ENCODE data around the gene MAS1.

Gene MAS1

GRCh38 chr6:159866286-159867247, 24.2 kb upstream of the MAS1 start:
- no peak overlapping the region for H3K4me3 ChIP-seq (ENCODE audit: low read length)
- no peaks in the 10 kb centered on the region for H3K9me3 ChIP-seq (ENCODE audit: low read length)
- no peak overlapping the region for H2AFZ ChIP-seq (ENCODE audit: low read depth, low read length)
- no peaks in the 10 kb centered on the region for H3K4me1 ChIP-seq (ENCODE audit: insufficient read depth, low read length)
- H3K27me3 ChIP-seq (ENCODE audit: insufficient read depth, low read length): peaks cover 3% of the 10 kb centered on the region
- no peaks in the 10 kb centered on the region for H3K36me3 ChIP-seq (ENCODE audit: insufficient read depth, low read length)

- no peaks in the 10 kb centered on the region for H3K9me3 ChIP-seq (ENCODE audit: low read length)
- peaks cover 3% of the 10 kb centered on the region for H3K27me3 ChIP-seq (ENCODE audit: insufficient read depth, low read length)
- H3K36me3 ChIP-seq (ENCODE audit: insufficient read depth, low read length): no peaks in the 10 kb centered on the region
- no peak overlapping the region for H3K4me3 ChIP-seq (ENCODE audit: low read length)
- no peaks in the 10 kb centered on the region for H3K4me1 ChIP-seq (ENCODE audit: insufficient read depth, low read length)
- H2AFZ ChIP-seq (ENCODE audit: low read depth, low read length): no peak overlapping the region
Observed at GRCh38 chr6:159871241-159871640, 19.5 kb upstream of the MAS1 start.

DNA sequence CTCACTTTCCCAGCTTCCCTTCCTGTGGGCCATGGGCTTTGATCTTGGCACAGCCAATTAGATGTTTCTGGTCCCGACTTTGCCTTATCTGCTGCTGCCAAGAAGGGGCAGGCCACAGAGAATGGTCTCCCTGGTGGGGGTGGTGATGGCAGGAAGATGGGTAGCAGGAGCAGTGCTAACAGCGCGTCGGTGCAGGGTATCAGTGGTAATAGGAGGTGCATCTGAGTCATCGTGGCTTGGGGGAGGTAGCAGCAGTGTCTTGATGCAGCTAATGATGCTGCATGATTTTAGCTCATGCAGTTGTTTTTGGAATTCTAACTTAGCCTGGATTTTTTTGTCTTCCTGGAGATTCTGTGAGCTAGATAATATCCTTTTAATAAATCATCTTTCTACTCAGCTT, 18.9 kb upstream of the MAS1 start:
- H3K9me3 ChIP-seq (ENCODE audit: low read length): no peaks in the 10 kb centered on the region
- no peaks in the 10 kb centered on the region for H3K4me1 ChIP-seq (ENCODE audit: insufficient read depth, low read length)
- no peaks in the 10 kb centered on the region for H3K36me3 ChIP-seq (ENCODE audit: insufficient read depth, low read length)
- H3K4me3 ChIP-seq (ENCODE audit: low read length): no peak overlapping the region
- peaks cover 3% of the 10 kb centered on the region for H3K27me3 ChIP-seq (ENCODE audit: insufficient read depth, low read length)
- no peak overlapping the region for H2AFZ ChIP-seq (ENCODE audit: low read depth, low read length)

- H3K4me1 ChIP-seq (ENCODE audit: insufficient read depth, low read length): no peaks in the 10 kb centered on the region
- H3K36me3 ChIP-seq (ENCODE audit: insufficient read depth, low read length): no peaks in the 10 kb centered on the region
- H3K4me3 ChIP-seq (ENCODE audit: low read length): no peak overlapping the region
- no peaks in the 10 kb centered on the region for H3K9me3 ChIP-seq (ENCODE audit: low read length)
- no peak overlapping the region for H2AFZ ChIP-seq (ENCODE audit: low read depth, low read length)
- peaks cover 3% of the 10 kb centered on the region for H3K27me3 ChIP-seq (ENCODE audit: insufficient read depth, low read length)
Observed at GRCh38 chr6:159874435-159874834, 16.4 kb upstream of the MAS1 start.

- Histone ChIP-seq H3K4me3 (ENCODE audit: low read length) (no peak overlapping the region), H3K9me3 (ENCODE audit: low read length) (no peaks in the 10 kb centered on the region), H2AFZ (ENCODE audit: low read depth, low read length) (no peak overlapping the region), H3K27me3 (ENCODE audit: insufficient read depth, low read length) (peaks cover 3% of the 10 kb centered on the region), H3K4me1 (ENCODE audit: insufficient read depth, low read length) (no peaks in the 10 kb centered on the region), H3K36me3 (ENCODE audit: insufficient read depth, low read length) (no peaks in the 10 kb centered on the region)
Observed at GRCh38 chr6:159875194-159875593, 15.6 kb upstream of the MAS1 start.

DNA sequence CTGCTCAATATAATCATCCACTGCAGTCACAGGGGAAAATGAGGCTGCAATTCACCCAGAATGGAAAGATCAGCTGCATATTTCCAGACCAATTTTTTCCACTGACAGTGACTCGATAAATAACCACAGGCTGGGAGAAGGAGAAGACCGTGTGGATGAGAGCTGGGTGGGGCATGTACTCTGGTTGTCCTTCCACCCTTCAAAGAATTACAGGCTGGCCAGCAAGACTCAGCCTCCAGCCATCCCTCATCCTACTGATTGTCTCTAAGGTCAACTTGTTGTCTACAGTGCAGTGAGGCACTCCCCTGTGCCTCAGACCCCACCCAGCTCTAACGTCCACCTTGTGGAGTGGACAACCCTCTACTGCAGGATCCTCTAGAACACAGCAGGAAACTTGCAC, 14.5 kb upstream of the MAS1 start:
- Histone ChIP-seq H3K27me3 (ENCODE audit: insufficient read depth, low read length) (peaks cover 3% of the 10 kb centered on the region), H3K4me3 (ENCODE audit: low read length) (no peak overlapping the region), H3K9me3 (ENCODE audit: low read length) (no peaks in the 10 kb centered on the region), H3K4me1 (ENCODE audit: insufficient read depth, low read length) (no peaks in the 10 kb centered on the region), H3K36me3 (ENCODE audit: insufficient read depth, low read length) (no peaks in the 10 kb centered on the region), H2AFZ (ENCODE audit: low read depth, low read length) (no peak overlapping the region)

GRCh38 chr6:159877256-159877808, 13.5 kb upstream of the MAS1 start:
- no peak overlapping the region for H2AFZ ChIP-seq (ENCODE audit: low read depth, low read length)
- no peak overlapping the region for H3K4me3 ChIP-seq (ENCODE audit: low read length)
- no peaks in the 10 kb centered on the region for H3K36me3 ChIP-seq (ENCODE audit: insufficient read depth, low read length)
- no peaks in the 10 kb centered on the region for H3K9me3 ChIP-seq (ENCODE audit: low read length)
- H3K27me3 ChIP-seq (ENCODE audit: insufficient read depth, low read length): no peaks in the 10 kb centered on the region
- no peaks in the 10 kb centered on the region for H3K4me1 ChIP-seq (ENCODE audit: insufficient read depth, low read length)

DNA sequence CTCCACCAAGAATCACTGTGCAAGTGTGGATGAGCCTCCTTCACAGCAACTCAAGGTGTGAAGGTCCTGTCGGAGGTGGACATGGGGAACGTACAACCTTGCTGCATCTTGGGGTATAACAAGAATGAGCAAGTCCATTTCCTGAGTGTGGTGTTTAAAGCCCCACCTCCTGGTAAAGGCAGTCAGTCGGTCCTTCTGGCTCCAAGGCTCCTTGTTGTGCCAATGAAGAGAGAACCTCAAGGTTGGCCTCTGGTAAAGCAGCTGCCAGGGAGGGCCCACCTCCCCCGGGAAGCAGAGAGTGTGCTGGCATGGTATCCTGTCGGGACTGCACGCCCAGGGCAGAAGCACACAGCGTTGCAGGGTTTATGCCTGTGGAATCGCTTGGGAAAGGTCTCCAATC, 12.4 kb upstream of the MAS1 start:
- H3K4me1 ChIP-seq (ENCODE audit: insufficient read depth, low read length): no peaks in the 10 kb centered on the region
- no peaks in the 10 kb centered on the region for H3K9me3 ChIP-seq (ENCODE audit: low read length)
- no peak overlapping the region for H2AFZ ChIP-seq (ENCODE audit: low read depth, low read length)
- no peak overlapping the region for H3K4me3 ChIP-seq (ENCODE audit: low read length)
- no peaks in the 10 kb centered on the region for H3K36me3 ChIP-seq (ENCODE audit: insufficient read depth, low read length)
- H3K27me3 ChIP-seq (ENCODE audit: insufficient read depth, low read length): no peaks in the 10 kb centered on the region

GRCh38 chr6:159879856-159880255, 10.9 kb upstream of the MAS1 start:
- H2AFZ ChIP-seq (ENCODE audit: low read depth, low read length): no peak overlapping the region
- H3K9me3 ChIP-seq (ENCODE audit: low read length): no peaks in the 10 kb centered on the region
- no peaks in the 10 kb centered on the region for H3K4me1 ChIP-seq (ENCODE audit: insufficient read depth, low read length)
- no peaks in the 10 kb centered on the region for H3K27me3 ChIP-seq (ENCODE audit: insufficient read depth, low read length)
- no peak overlapping the region for H3K4me3 ChIP-seq (ENCODE audit: low read length)
- H3K36me3 ChIP-seq (ENCODE audit: insufficient read depth, low read length): no peaks in the 10 kb centered on the region

- Histone ChIP-seq H3K4me1 (ENCODE audit: insufficient read depth, low read length) (no peaks in the 10 kb centered on the region), H3K9me3 (ENCODE audit: low read length) (no peaks in the 10 kb centered on the region), H2AFZ (ENCODE audit: low read depth, low read length) (no peak overlapping the region), H3K36me3 (ENCODE audit: insufficient read depth, low read length) (no peaks in the 10 kb centered on the region), H3K27me3 (ENCODE audit: insufficient read depth, low read length) (no peaks in the 10 kb centered on the region), H3K4me3 (ENCODE audit: low read length) (no peak overlapping the region)
Observed at GRCh38 chr6:159880412-159880975, 10.3 kb upstream of the MAS1 start.

DNA sequence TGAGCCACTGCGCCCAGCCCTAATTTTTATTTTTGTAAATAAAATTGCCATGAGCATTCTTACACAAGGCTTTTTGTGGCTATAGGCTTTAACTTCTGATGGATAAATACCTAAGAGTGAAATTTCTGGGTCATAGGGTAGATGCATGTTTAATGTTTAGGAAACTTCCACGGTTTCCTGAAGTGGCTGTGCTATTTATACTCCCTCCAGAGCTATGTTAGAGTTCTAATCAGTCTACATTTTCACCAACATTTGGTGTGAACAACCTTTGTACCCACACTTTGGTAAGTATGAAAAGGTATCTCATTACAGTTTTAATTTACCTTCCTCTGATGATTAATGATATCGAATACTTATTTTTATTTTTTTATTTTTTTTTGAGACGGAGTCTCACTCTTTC, 6.1 kb upstream of the MAS1 start:
- H3K4me3 ChIP-seq (ENCODE audit: low read length): no peak overlapping the region
- peaks cover 8% of the 10 kb centered on the region for H3K4me1 ChIP-seq (ENCODE audit: insufficient read depth, low read length)
- no peak overlapping the region for H2AFZ ChIP-seq (ENCODE audit: low read depth, low read length)
- H3K36me3 ChIP-seq (ENCODE audit: insufficient read depth, low read length): no peaks in the 10 kb centered on the region
- no peaks in the 10 kb centered on the region for H3K9me3 ChIP-seq (ENCODE audit: low read length)
- H3K27me3 ChIP-seq (ENCODE audit: insufficient read depth, low read length): peaks cover 3% of the 10 kb centered on the region

DNA sequence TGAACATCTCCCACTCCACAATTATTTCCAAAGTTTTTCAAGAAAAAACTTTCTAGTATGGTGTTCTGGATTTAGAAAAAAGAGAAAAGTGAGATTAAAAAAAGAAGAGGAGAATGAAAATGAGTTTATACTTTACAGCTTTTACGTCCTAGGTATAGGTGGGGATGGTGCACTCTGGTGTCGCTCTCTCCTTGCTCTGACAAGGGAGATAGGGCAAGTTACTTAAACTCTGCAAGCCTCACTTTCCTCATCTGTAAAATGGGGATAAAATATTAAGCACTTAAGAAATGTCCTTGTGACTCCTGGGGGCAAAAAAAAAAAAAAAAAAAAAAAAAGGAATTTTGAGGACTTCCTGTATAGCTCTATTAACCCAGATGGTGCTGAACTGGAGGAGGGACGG, 4.5 kb upstream of the MAS1 start:
- peaks cover 8% of the 10 kb centered on the region for H3K4me1 ChIP-seq (ENCODE audit: insufficient read depth, low read length)
- H3K36me3 ChIP-seq (ENCODE audit: insufficient read depth, low read length): no peaks in the 10 kb centered on the region
- H2AFZ ChIP-seq (ENCODE audit: low read depth, low read length): no peak overlapping the region
- H3K27me3 ChIP-seq (ENCODE audit: insufficient read depth, low read length): peaks cover 6% of the 10 kb centered on the region
- no peak overlapping the region for H3K4me3 ChIP-seq (ENCODE audit: low read length)
- no peaks in the 10 kb centered on the region for H3K9me3 ChIP-seq (ENCODE audit: low read length)

GRCh38 chr6:159887146-159887545, 3.6 kb upstream of the MAS1 start:
- Histone ChIP-seq H2AFZ (ENCODE audit: low read depth, low read length) (peak overlapping the region; percentile 47), H3K9me3 (ENCODE audit: low read length) (no peaks in the 10 kb centered on the region), H3K27me3 (ENCODE audit: insufficient read depth, low read length) (peaks cover 11% of the 10 kb centered on the region), H3K4me1 (ENCODE audit: insufficient read depth, low read length) (peaks cover 8% of the 10 kb centered on the region), H3K4me3 (ENCODE audit: low read length) (no peak overlapping the region), H3K36me3 (ENCODE audit: insufficient read depth, low read length) (no peaks in the 10 kb centered on the region)

Measured in neuron (in vitro differentiated cells).